T follicular helper cell (primary cell): Measurements from ENCODE around the gene PBX3.
"Not testable (repeated sequence)": the region's sequence is repeated elsewhere in the genome, so short reads cannot be mapped to it uniquely, and the experiment has no call there.

Experiments used
- DNase-seq: peaks from one replicate; pipeline ENCODE4 v3.0.0-alpha.2; 2020; ENCODE audit warnings: low read depth

PBX3 gene

DNA sequence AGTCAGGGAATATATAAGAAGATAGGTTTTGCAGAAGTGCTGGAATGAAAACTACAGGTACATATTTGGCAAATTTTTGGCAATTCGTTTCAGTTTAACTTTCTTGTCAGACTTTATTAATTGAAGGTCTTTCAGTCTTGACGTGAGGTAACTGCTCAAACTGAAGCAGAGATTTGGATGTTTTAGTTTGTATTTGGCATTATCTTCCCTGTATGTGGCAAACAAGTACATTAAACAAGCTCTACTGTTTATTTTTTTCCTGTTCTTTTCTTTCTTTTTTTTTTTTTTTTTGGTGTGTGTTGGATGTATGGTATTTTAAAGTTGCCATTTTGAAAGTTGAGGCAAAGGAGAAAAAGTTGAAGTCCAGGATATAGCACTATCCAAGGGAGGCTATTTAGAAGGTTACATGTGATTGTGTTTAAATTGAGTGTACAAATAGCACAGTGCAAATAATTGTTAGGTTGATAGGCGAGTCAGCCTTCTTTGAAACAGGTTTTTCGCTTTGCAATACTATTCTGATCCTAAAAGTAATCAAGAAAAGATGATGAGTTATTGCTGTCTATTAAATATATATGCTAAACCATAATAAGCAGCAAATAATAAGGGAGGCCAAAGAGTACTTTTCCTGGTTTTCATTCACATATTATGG lies 2.2 kb downstream of the PBX3 start:
- no peak for DNase-seq

DNA sequence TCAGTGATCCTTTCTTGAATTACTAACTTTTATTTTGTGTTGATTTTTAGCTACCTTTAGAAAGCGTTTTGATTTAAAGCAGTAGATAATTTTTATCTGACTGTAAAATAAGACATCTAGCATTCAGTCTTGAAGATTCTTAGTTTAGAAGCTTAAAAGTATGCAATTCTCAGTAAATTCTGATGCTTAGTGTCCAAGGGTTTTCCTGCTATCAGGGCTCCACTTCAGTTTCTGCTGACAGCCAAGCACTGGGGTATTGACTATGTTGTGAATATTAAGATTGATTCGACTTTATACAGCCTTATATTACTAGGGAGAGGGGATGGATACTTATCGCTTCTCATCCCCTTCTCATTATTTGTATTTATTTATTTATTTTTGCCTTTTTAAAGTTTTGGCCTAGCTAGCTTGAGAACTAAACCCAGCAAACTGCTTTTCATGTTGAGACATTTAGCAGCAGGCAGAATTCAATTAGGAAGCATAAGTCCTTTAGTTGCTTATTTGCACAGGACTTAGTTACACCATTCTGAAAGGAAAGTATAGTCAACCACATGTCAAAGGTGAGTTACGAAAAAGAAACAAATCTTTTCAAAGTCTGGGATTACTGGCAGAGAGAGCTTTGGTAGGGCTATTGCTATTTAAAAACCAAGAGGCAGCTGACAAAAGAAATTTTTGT lies 2.9 kb downstream of the PBX3 start:
- no peak for DNase-seq

DNA sequence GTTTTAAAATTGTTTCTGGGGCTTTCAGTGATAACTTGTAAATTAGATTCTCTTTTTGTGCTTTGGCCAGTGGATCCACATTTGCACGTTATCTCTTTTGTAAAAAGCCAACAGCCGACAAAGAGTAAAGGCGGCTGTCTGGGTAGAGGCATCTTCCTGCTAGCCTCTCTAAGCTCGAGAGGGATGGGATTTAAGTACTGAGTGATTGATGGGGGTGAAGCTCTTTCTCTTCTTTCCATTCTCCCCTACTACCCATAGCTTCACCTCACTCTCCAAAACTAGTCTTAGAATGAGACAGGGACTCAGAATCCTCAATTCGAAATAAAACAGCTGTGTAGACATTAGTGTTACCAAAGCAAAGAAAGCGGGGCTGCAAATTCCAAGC lies 3.4 kb downstream of the PBX3 start:
- DNase-seq, result no peak

DNA sequence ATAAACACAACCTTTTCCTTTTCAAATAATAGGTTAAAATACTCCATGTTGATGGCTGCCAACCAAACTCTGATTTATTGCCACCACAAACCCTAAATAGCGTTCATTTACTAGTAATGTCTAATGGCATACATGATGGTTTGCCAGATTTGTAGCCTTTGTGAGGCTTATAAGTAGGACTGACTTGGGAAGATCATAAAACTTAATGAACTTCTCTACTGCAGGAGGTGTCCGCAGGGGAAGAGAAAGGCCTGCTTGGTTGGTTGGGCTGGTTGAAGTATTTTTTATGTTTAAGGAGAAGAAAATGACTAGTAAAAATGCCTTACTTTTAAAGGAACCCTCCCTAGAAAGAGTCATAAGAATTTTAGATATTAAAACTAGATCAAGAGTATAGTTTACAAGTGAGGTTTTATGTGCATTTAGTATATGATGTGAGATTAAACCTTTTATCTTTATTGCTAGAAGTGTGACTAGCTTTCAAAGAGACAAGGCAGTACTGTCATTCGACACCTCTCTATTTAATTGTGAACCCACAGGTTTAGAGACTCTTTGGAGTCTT lies 5.0 kb downstream of the PBX3 start:
- DNase-seq, result no peak

DNA sequence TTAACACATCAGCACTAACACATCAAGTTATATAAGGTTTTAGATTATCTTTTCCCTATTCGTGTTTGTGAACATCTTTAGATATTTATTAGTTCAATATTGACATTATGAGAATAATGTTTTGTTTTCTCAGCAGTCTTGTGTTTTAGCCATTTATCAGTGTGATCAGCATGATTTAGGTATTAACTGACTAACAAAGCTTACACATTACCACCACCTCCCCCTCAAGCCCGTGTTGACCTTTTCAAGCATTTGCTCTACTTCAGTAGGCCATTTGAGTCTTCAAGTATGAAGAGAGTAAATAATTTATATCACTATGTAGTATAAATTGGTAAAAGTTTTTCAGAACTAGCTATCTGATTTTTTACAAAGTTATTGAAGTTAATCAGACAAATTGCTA lies 6.9 kb downstream of the PBX3 start:
- DNase-seq, result no peak

DNA sequence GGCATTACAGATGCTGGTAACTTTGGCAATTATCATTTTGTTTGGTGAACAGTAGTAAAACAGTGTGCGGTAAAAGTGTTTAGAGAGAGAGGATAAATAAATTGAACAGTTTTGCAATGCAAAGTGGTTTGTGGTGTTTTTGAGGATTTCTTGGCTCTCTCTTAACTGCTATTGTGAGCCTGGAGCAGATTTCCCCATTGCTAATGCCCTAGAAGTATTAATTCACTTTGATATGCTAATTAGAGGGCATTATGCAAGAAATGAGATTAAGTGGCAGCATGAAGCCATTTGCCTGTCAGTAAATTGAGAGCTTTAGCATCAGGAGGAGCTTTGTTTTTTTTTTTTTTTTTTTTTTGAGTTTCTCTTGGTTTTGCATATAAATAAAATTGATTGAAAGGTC lies 8.2 kb downstream of the PBX3 start:
- no peak for DNase-seq

DNA sequence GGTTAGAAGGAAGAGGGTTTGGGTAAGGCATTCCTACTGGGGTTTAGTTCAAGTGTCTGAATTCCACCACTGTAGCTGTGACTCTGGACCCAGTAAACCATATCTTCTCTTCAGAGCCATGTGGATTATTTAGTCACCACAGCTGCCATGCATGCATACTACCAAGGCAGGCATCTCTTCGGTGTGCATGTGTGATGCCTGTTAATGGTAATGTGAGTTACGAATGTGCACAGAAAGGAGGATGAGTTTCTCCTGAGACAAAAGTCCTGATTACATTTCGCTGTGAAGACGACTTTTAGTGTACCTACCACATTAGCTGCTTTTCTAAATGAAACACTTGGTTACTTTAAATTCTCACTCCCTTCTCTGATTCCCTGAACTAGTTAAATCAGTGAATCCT lies 9.3 kb downstream of the PBX3 start:
- no peak for DNase-seq

DNA sequence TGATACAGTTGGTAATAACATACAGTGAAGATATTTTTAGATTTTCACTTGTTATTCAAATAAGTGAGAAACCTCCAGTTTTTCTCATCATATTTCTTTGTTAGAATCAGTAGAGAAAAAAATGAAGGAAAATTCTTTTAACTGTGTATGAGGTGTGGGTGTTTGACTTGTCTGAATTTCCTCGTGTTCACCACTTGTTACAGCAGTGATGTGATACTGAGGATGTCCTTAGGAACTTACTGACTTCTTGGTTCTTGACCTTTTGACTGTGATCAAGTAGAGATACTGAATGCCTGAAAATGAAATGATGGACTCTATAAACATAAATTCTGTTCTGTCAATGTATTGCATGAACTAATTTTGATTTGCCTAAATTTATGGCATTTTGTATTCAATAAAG lies 10.7 kb downstream of the PBX3 start:
- no peak for DNase-seq

DNA sequence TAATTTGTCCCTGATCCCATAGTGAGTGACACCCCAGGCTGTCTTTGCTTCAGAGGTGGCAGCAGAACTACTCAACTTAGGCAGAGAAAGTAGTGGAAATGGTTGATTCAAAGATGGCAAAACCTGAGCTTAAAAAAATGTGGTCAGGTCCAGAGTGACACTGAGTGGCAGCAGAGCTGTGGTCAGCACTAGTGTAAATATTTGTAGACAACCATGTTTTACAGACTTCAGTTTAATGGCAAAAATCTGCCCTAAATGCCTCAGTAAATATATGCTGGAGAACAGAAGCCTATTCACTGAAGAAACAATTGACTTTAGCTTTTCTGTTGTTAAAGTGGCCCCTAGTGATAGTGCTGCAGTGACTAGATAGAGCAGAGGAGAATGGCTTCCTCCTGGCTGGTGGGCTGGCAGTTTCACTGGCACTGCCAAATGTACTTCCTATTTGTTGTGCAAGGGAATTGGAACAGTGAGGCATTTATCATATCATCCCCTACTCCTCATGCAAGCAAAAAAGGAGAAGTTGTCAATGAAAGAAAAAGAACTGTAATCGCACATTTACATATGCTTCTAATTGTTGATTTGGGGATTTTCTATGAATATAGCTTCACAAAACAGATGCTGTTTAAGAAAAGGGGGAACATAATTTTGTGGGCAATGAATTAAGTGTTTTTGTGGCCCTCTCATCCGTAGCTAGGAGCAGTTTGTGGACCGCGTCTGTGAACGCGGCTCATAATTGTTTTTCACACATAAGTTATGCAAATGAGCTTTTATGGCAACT lies 12.0 kb downstream of the PBX3 start:
- no peak for DNase-seq

DNA sequence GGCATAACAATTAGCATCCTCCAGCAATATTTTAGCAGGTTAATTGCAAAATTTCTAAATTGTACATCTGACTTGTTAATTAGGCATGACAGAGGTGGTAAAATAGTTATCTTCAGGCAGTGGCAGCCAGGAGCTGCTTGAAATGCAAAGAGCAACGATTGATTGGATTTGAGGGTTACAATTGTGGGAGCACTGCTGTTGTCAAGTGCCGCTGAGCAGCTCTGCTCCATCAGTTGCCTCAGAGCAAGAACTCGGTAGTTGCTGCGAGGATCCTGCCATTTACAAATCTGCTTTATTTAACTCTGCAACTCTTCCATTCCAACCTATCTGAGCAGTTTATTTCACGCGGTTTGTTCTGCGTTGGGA lies 12.6 kb downstream of the PBX3 start:
- DNase-seq, result no peak

DNA sequence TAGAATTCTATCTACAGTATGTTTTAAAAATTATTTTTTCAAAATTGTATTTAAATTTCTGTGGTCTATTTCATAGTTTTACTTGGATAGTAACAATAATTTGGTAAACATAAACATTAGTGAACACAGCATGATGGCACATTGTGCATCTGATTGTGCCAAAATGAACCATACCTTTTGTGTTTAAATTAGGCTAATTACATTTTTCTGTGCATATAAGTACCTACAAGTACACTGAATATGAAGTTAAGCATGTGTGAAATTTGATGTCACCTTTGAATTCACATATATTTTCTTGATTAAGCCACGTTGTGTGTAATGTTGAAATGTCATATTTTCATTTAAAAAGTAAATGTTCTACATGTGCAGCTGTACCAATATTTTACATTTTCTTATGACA lies 13.4 kb downstream of the PBX3 start:
- no peak for DNase-seq

DNA sequence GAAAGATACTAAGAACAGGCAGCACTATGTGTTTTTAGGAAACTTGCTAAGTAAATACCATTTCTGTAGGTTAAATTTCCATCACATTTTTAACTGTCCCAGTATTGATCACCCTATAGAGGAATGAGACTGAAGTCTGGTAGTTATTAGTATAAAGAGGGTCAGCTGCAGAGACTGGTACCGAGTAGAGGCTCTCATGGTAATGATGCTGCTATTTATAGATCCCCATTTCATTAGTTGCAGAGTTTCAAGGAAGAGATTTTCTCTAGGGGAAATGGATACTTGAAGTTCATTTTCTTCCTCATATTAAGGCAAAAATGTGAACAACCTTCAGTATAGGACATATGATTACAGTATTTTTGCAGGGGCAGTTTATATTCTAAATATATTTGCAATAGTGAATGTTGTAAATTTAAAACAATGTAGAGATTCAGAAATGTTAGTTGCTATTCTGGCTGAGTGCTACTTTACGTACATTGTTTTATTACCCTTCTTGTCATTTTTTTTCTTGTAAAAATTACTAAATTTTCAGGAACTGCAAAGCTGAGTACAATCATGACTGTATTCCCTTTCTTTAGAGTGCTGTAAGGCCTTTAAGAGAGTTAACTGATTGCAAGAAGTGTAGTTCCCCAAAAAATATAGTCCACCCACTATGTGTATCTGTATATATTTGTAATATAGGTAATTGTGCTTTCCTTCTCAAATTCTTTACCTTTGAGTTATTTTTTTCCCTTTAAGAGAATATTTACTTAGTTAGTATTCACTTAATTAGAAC lies 14.7 kb downstream of the PBX3 start:
- DNase-seq, result no peak

DNA sequence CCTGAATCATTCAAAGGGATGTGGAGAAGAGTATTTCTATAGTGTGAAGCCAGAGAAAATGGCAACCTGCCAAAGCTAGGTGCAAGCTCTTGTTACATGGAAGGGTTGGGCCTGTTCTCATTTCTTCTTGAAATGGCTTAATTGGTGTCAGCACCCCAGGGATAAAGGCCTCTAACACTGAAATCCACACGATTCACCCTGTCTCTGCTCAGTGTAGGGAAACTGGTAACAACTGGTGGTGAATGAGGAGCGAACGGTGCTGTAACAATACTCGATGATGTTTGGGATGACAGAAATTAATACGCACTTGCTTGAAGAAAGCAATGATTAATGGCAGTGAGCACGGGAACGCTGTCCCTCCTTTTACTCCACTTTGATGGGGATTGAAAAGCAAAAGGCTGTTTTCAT lies 16.2 kb downstream of the PBX3 start:
- no peak for DNase-seq

DNA sequence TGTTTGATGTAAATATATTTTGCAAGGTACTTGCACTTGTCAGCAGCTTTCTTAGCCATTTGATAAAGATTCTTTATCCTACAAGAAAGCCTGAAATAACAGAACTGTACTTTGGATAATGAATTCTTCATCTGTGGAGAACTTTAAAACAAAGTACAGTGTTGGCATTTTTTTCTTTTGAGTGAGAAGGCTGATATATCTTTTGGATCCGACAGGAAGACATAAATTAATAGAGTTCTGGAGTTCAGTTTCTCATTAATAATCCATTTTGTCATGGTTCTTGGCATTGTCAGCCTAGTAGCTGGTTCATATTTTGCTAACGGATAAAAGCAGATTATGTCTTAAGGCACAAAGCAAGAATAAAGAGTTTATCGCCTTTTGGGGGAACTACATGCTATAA lies 17.0 kb downstream of the PBX3 start:
- DNase-seq, result no peak

DNA sequence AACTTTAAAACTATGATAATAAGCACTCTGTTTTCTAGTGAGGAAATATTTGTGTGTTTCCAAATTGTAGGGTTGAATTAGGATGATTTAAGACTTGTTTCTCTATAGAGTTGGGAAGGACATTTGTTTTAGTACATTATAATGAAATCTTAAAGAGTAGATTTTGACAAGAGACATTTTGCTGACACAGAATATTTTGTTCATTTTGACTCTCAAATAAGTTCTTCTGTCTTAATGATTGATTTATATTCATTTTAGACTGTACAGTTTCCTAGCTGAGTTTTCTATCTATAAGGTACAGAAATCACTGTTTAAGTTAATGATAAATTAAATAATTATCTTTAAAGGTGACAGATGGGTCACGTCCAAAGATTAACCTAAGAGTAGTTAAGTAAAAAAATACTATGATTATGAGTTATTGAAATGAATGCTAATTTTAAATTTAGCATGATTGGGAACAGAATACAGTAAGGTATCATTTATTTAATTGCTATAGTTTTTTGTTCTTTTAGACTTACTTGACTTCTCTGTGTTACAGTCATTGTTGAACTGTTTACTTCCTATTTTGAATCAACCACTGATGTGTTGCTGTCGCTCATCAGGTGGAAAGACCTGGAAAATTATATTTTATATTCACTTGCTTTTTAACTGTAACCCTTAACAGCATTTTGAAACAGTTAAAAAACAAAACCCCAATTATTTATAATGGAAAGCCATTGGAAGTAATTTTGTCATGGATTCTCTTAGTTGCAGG lies 19.5 kb downstream of the PBX3 start:
- DNase-seq, result no peak

DNA sequence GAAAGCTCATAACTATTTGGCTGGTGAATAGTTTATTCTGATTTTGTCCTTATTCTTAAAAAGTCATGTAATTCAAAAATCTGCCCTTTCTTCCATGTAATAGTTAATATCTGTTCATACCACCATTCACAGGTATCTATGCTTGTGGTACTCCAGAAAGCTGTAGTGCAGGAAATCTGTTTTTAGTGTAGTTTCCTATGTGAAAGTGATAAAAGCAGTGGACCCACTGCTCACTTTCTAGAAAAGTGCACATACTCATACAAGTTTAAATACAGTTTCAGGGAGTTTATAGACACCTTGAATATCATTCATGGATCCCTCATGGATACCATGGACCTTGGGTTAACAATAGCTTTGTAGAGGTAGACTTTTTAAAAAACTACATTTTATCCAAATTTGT lies 20.2 kb downstream of the PBX3 start:
- DNase-seq, result no peak

DNA sequence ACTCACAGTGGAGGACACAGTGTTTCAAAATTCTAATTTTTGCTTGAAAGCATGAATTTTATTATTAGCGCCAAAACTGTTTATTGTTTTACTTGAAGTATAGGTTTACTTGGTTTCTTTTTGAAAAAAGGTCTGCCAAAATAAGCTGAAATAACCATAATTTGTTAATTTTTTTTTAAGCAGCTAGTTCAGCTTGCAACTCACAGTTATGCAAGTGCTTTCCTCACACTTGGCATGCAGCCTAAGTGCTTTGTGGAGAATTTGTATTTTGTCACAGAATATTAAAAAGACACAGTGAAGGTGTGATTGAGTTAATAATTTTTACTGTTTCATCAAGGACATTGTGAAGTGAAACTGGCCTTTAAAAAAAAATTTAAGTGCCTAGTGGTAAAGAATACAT lies 21.6 kb downstream of the PBX3 start:
- no peak for DNase-seq

DNA sequence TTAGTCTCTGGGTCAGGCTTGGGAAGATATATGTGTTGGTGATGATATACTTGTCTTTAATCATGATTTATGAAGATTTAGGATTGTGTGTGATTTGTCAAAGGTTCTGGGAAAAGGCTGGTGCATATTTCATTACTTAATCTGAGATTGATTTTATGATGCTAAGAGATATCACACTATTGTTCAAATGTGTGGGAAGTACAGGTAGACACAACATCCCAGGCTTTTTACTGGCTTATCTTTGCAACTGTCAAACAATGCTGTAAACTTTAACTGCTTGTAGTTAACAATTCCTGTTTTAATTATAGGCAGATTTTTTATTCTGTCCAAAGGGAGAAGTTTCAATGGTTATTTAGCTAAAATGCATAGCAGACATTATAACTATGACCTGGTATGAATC lies 23.9 kb downstream of the PBX3 start:
- DNase-seq, result no peak

DNA sequence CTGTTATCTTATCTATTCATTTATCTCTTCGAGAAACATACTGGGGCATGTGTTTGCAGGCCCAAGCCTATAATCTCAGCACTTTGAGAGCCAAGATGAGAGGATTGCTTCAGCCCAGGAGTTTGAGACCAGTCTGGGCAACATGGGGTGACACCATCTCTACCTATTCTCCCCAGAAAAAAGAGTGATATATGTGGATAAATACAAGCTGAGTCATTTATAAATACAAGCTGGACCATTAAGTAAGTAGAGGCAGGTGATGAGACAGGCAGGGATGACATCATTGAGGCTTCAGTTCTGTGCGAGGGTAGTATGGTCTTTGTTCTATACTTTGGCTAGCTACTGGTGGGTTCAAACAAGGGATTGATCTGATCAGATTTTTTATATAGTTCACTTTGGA lies 25.6 kb downstream of the PBX3 start:
- DNase-seq, result no peak

DNA sequence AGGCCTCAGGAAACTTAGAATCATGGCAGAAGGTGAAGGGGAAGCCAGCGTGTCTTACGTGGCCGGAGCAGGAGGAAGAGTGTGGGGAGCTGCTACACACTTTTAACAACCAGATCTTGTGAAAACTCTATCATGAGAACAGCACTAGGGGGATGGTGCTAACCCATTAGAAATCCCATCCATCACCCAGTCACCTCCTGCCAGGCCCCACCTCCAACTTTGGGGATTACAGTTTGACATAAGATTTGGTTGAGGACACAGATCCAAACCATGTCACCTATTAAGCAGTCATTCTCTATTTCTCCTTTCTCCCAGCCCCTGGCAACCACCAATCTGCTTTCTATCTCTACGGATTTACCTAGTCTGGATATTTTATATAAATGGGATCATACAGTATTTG lies 26.9 kb downstream of the PBX3 start:
- no peak for DNase-seq

DNA sequence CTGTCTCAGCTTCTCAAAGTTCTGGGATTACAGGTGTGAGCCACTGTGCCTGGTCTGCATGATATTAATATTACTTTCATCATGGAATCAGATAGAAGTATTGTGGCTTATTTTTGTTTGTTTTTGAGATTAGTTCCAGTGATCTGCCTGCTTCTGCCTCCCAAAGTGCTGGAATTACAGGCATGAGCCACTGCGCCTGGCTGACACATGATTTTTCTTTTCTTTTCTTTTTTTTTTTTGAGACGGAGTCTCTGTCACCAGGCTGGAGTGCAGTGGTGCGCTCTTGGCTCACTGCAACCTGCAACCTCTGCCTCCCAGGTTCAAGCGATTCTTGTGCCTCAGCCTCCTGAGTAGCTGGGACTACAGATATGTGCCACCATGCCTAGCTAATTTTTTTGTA lies 29.6 kb downstream of the PBX3 start:
- DNase-seq, result not testable (repeated sequence)
